Activated T-helper 9 cell treated with anti-CD3 and anti-CD28 coated beads, Interleukin-2, amount 50 U/mL, for 16 hours (primary cell): ENCODE data around the gene TAS2R38.

Experiments
- DNase-seq: peaks from one replicate; pipeline ENCODE4 v3.0.0-alpha.2; 2020; ENCODE audit warnings: low read depth

TAS2R38 gene

DNA sequence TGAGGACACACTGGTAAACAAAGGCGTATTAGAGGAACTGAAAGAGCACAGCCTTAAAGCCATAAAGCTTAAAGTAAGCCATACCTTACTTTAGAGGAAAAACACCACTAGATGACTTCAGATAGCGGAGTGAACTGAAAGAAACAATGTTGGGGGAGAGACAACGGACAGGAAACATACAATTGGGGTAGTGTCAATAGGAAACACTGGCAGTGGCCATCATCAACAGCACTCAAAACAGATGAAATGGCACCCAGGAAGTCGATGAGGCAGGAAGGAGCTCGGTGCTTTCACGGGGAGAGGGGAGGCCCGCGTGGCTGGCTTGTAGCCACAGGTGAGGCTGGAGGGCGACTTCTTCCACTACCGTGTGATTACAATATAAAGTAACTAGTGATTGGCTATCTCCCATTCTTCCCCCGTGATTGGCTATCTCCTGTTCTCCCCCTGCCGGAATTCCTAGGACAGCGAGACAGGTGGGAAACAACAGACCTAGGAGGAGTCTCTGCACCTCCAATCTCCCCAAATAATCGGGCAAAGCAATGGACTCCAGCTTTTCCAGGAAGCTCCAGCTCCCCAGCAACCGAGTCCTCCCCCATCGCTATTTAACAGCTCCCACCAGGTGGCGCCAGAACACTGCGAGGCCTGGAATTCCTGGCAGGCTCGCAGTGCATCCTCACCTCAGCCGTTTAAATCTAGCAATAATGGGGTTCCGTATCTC is 2.4 kb upstream of the TAS2R38 start:
- DNase-seq = peak; percentile 37

DNA sequence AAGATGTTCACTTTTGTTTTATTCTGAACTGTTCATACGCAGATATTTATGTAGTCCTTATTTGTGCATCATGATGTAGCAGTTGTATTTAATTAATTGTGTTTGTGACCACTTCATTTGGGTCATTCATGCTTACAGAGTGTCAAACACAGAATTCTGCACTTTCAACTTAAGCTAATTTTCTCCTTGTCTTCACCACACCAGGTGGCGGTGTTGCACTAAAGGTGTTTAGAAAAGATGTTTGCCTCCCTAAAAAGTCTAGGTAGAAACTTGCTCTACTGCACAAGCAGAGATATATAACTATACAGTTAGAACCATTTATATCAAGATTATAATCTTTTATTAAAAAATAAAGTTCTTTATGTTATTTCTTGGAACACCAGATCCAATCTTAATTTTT is 1.3 kb upstream of the TAS2R38 start:
- no peak for DNase-seq

DNA sequence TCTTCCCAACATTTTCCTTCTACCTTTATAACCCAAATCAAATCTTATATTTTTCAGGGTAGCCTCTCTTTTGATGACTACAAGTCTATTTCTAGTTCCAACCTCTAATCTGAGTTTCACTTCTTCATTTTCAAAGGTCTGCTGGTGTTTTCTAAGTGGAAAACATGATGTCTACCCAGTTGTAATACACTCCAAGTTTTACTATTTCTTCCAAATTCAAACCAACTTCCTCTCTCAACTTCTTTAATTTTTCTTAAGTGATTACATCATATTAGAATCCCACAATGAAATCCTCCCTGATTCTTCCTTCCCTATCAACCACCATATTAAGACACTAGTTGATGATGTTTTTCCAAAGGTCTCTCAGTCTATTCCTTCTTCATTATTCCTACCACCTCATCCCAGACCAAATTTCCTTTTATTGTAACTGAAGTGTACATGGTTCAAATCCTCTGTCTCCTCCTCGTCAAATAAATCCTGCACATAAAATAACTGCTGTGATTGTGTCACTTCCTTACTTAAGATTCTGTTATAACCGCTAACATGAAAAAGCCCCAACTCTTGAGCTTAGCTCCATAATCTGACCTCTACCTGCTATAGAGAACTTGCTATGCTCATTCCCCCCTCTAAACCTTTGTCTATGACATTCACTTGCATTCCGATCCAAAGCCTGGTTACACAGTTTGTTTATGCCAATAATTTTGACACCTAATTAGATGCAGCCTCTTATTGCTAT is 12.7 kb downstream of the TAS2R38 start:
- no peak for DNase-seq

DNA sequence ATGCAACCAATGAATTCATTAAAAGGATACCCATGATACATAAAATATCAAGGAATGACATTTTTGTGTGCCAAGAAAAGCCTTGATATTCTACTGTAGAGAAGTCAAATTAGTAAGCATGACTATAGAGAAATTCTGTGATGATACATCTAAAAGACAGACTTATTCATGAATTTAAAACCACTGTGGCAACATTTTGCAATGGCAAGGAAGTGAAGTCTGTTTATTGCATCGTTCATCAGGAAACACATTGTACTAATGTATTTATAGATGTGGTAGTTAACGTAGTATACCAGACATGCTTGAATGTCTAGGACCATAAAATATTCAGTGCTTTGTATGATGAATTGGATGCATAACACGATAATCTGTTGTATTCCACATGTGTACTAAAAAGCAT is 17.5 kb downstream of the TAS2R38 start:
- DNase-seq = no peak

DNA sequence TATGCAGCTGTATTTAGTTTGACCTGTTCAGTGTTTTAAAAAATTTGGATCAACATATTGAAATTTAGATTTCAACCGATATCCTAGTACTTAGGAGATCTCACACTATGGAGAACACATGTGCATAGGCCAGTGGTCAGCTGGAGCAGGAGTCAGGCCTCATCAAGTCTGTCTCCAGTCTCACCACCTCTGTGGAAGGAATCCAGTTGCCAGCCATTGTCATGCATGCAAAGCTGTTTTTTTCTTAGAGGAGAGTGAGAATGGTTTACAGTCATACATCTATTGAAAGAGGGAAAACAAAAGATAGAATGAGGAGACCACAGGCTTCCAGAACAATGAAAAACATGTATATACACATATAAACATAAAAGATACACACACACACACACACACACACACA is 19.2 kb downstream of the TAS2R38 start:
- DNase-seq = no peak

DNA sequence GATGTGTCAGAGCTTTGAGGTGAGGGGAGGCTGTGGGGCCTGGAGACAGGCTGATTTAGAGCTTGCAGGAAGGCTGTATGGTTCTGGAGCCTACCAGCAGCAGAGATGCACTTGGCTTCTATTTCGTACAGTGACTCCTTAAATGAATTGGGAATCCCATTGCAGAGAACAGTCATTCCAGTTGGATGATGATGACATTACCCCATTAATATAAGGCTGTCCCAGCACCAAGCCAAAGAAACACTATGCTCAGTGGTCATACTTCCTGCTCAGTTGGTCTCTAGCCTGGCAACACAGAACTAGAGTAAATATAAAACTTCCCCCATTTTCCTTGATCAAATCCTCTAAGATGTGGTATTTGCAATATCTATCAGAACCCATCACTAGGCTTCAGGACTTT is 21.1 kb downstream of the TAS2R38 start:
- DNase-seq = no peak

DNA sequence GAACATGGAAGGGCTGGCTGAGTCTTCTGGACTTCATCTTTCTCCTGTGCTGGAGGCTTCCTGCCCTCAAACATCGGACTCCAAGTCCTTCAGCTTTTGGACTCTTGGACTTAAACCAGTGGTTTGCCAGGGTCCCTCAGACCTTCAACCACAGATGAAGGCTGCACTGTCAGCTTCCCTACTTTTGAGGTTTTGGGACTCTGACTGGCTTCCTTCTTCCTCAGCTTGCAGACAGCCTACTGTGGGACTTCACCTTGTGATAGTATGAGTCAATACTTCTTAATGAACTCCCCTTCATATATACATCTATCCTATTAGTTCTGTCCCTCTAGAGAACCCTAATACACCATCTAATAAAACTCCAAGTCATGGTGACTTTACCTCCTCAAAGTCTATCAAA is 22.8 kb downstream of the TAS2R38 start:
- no peak for DNase-seq

DNA sequence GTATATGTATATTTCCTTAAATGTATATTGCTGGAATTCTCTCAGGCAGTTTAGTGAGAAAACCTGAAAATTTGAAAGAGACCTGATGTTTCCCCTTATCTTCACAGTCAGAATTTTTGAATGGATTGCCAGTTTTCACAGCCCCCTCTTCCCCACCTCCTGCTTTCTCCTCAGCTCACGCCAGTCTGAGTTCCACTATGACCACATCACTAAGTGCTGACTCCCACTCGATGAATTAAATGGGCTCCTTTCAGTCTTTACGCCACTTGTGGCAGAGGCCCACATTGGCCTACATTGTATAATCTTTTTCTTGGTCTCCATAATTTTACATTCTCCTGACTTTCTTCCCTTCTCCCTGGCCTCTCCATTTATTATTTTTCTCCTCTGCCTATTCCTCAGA is 23.7 kb downstream of the TAS2R38 start:
- no peak for DNase-seq

DNA sequence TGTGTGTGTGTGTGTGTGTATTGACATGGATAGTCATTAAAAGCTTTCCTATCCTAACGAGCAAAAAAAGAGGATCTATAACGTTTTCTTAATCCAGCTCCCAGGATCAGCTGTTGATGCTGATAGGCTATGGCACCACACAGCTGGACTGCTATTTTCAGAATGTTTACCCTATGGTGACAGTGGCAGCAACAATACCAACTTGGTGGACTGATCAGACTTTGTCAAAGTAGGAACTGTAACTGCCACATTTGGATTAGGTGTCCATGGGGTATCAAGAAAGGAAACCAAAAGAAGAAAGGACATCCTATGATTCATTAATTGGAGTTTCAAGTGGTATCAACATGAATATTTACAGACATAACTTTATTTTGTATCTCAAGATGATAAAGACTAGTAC is 24.1 kb downstream of the TAS2R38 start:
- no peak for DNase-seq

DNA sequence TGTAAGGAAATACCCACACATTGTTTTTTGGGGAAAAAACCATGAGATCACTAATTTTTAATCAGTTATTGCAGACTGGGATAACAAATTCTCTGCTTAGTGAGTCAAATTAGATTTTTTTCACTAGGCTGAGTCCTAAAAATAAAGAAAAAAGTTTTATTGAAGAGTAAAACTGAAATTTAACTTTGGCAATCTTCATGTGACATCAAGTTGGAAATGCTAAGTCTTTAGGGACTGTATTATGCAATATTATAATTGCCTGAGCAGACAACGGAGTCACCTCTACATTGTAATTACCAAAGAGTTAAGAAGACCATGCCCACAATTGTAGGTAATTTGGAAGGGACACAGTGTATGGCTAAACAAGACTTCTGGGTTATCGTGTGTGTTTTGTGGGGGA is 24.6 kb downstream of the TAS2R38 start:
- DNase-seq = no peak

DNA sequence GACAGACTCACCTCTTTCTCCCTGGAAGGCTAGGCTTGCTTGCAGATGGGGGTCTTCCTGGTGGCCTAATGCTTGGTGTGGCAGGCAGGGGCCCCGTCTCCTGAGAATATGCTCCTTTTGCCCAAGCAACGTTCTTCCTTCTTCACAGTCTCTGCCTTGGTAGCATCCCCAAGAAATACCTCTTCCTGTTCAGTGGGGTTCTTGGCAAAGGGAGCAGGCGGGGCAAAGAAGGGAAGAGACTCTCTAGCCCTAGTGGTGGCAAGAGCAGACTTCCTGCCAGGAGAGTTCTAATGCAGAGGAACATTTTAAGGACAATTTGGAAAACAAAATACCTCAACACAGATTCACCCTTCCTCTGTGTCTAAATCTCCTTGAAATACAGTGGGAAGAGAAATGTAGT is 26.8 kb downstream of the TAS2R38 start, which contains the start of gene CLEC5A:
TSS of gene CLEC5A (minus strand) at position 179 of the 400 bp plus-strand sequence. CDS start 682 bp downstream, outside the sequence.
- DNase-seq = no peak

DNA sequence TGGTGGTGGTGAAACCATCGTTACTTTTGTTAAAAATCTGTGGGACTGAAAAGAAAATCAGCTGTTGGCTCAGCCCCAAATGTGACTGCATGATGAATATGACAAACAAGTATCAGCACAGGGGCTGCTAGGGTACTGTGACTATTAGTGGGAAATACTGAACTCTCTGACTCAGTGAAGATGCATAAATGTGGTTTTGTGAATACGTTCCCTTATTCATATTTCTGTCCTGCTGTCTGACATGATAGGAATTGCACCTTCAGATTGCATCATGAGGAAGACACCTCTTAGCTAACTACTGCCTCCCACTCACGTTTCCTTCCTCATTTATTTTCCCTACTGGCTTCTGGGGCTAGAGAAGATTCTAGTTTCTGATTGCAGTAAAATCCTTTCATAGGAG is 28.2 kb downstream of the TAS2R38 start:
- DNase-seq = no peak

DNA sequence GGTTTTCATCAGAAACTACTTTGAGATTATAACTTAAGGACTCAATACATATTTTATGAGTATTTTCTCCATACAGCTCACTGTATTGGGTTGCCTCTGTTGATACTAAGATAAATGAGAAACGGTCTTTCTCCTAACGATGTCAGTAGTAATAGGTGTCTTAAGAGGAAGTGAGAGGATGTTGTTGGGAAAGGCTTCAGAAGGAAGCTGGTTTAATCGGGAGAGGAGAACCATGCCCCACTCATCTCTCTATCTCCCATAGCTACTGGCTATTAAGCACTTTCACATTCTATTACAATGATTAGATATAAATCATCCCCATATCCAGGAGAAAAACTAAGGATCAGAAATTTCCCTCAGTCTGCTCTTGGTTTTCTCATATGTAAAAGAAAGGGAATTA is 28.8 kb downstream of the TAS2R38 start:
- DNase-seq = no peak

DNA sequence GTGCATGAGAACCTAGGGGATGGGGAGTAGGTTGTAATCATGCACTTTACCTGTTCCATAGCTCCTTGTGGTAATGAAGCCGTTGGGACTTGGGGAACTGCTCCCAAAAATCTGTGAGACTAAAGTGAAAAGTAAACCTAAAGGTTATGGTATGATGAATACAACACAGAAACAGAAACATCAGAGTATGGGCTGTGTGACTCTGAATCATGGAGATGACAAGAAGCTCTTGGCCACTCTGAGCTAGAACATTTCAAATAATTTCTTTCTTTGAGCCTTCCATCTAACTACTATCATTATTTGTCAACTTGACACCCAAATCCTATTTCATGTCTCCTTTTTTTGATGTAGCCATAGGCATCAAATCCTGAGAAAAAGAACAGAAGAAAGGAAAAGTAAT is 29.7 kb downstream of the TAS2R38 start:
- no peak for DNase-seq

DNA sequence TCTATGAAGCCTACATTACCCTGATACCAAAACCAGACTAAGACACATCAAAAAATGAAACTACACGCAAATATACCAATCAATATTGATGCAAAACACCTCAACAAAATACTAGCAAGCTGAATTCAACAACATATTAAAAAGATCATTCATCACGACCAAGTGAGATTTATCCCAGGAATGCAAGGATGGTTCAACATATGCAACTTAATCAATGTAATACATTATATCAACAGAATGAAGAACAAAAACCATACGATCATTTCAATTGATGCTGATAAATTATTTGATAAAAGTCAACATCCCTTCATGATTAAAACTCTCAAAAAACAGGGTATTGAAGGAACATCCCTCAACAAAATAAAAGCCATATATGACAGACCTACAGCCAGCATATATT is 32.5 kb downstream of the TAS2R38 start:
- no peak for DNase-seq

DNA sequence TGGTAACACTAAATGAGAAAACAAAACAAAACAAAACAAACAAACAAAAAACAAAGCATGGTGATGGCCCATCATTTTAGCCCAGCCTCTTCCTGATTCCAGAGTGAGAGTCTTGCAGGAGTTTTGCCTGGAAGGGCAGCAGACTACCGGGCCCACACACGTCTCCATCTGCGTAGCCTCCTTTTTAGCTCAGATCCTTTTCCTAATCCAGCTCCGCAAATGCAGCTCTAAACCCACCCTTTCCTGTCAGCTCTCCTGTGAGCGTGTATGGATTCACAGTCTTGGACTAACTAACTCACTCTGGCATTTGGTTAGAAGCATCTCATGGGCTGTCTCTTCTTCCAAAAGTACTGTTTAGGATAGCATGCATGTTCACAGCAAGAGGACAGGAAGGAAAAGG is 43.4 kb downstream of the TAS2R38 start:
- DNase-seq = no peak

DNA sequence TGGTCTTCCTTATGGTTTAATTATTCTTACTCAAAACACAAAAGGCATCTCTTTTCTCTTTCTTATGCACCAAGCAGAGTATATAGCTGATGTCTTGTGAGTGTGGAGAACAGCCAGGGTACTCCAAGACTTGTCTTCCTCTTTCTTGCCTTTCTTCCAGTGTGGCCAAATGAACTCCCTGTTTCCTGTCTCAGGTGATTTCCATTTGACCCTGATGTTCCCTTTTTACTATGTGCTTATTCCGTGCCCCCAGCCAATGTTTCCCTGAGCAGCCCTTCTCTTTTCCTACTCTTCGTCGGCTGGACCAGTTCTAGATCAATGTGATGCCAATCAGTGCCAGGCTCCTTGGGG is 44.8 kb downstream of the TAS2R38 start:
- DNase-seq = no peak

DNA sequence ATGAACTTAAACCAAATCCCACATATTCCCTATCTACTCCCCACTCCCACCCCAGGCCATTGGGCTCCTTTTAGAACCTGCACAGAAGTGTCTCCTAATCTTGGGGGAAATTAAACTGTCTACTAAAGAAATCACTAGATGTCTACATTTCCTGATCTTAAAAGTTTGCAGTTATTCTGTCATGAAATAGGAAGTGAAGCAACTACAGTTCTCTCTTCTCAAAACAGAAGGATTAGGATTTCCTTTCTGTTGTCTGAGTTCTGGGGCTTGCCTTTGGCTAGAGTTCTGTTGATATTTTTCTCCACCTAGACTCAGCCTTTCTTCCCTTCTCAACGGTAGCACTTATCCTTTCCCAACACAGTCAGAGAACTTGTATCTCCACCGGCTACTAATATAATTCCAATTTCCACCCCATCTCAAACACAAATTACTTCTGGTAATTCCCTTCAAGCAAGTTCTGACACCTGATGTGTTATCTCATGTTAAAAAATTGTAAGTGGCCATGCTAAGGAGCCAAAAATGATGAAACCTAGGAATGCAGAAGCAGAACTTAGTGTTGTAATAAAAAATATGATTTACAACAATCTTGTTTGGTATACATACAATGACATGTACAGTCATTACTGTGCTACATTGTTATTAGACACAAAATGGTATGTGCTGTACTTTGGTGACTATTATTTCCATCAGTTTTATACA is 45.3 kb downstream of the TAS2R38 start:
- no peak for DNase-seq
